GM21529 (cell line): ENCODE measurements around the gene GNAI1.

Experiments
- ATAC-seq: cut with Tn5 transposase; IDR thresholded peaks from one replicate; pipeline ENCODE4 v1.9.1; 2021; ENCODE audit not compliant: unreplicated experiment

GNAI1 gene

GRCh38 chr7:80204919-80205318 is 70.3 kb downstream of the GNAI1 start:
- no peak for ATAC-seq

GRCh38 chr7:80206763-80207162 is 72.1 kb downstream of the GNAI1 start:
- ATAC-seq, result no peak

- ATAC-seq, result no peak
Observed at GRCh38 chr7:80207501-80207900, 72.9 kb downstream of the GNAI1 start.

- no peak for ATAC-seq
Observed at GRCh38 chr7:80208700-80209099, 74.1 kb downstream of the GNAI1 start.

GRCh38 chr7:80210400-80210799 is 75.8 kb downstream of the GNAI1 start:
- ATAC-seq, result no peak

GRCh38 chr7:80213814-80214213 is 79.2 kb downstream of the GNAI1 start:
- no peak for ATAC-seq

GRCh38 chr7:80215734-80216133 is 81.1 kb downstream of the GNAI1 start:
- ATAC-seq, result no peak

- no peak for ATAC-seq
Observed at GRCh38 chr7:80216996-80217842, 82.6 kb downstream of the GNAI1 start.

- ATAC-seq, result no peak
Observed at GRCh38 chr7:80218723-80219122, 84.1 kb downstream of the GNAI1 start.

- no peak for ATAC-seq
Observed at GRCh38 chr7:80220022-80220634, 85.5 kb downstream of the GNAI1 start.

- no peak for ATAC-seq
Observed at GRCh38 chr7:80224415-80224814, 89.8 kb downstream of the GNAI1 start.

GRCh38 chr7:80225361-80225760 is 90.7 kb downstream of the GNAI1 start:
- no peak for ATAC-seq

- no peak for ATAC-seq
Observed at GRCh38 chr7:80226629-80227028, 92.0 kb downstream of the GNAI1 start.

- ATAC-seq, result no peak
Observed at GRCh38 chr7:80230327-80230726, 95.7 kb downstream of the GNAI1 start.

GRCh38 chr7:80231707-80232106 is 97.1 kb downstream of the GNAI1 start:
- no peak for ATAC-seq

- no peak for ATAC-seq
Observed at GRCh38 chr7:80232979-80233724, 98.5 kb downstream of the GNAI1 start.

- no peak for ATAC-seq
Observed at GRCh38 chr7:80235334-80235733, 100.7 kb downstream of the GNAI1 start.

GRCh38 chr7:80236681-80237080 is 102.0 kb downstream of the GNAI1 start:
- no peak for ATAC-seq

GRCh38 chr7:80240265-80241025 is 105.8 kb downstream of the GNAI1 start:
- no peak for ATAC-seq

GRCh38 chr7:80241671-80242070 is 107.0 kb downstream of the GNAI1 start:
- ATAC-seq, result no peak

- no peak for ATAC-seq
Observed at GRCh38 chr7:80243425-80243824, 108.8 kb downstream of the GNAI1 start.
